Mucosa of stomach (tissue), 1 donor: ENCODE data around the gene EYA2.

Experiments
- H3K27me3 ChIP-seq: one replicate; pipeline ENCODE4 v1.7.0; 2013; ENCODE audit warnings: mild to moderate bottlenecking, low read length; ENCODE audit not compliant: control insufficient read depth, insufficient read depth
- H3K36me3 ChIP-seq: one replicate; pipeline ENCODE4 v1.7.0; 2013; ENCODE audit warnings: low read length; ENCODE audit not compliant: control insufficient read depth, insufficient read depth
- H3K4me1 ChIP-seq: one replicate; pipeline ENCODE4 v1.7.0; 2013; ENCODE audit warnings: mild to moderate bottlenecking, low read length; ENCODE audit not compliant: control insufficient read depth, insufficient read depth
- H3K4me3 ChIP-seq: one replicate; pipeline ENCODE4 v1.7.0; 2013; ENCODE audit warnings: low read length
- H3K9ac ChIP-seq: one replicate; pipeline ENCODE4 v1.7.0; 2013; ENCODE audit warnings: mild to moderate bottlenecking, low read length, moderate library complexity
- H3K9me3 ChIP-seq: one replicate; pipeline ENCODE4 v1.7.0; 2013; ENCODE audit warnings: mild to moderate bottlenecking, low read length, moderate library complexity; ENCODE audit not compliant: control insufficient read depth
- donor health status: Pancreatic carcinoma.

EYA2 gene

DNA sequence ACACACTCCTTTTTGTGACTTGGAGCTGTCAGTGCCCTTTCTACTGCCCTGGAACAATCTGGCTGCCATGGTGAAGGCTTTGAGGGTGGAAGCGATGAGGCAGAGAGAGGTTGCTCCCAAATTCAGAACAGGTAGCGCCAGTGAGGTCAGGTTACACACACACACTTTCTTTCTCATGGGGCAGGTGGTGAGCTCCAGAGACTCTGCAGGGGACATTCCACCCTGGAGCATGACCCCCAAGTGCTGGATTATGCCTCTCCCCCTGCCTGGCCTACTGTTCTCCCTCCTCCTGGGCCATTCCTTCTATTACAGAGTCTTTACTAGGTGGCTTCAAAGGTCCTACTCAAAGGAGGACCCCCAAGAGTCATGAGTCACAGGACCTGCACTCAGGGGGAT is 98.0 kb downstream of the EYA2 start:
- no peak overlapping the region for H3K9ac ChIP-seq
- no peaks in the 10 kb centered on the region for H3K27me3 ChIP-seq
- peaks cover 34% of the 10 kb centered on the region for H3K4me1 ChIP-seq
- no peak overlapping the region for H3K4me3 ChIP-seq
- H3K36me3 ChIP-seq, result no peaks in the 10 kb centered on the region
- H3K9me3 ChIP-seq, result no peaks in the 10 kb centered on the region

DNA sequence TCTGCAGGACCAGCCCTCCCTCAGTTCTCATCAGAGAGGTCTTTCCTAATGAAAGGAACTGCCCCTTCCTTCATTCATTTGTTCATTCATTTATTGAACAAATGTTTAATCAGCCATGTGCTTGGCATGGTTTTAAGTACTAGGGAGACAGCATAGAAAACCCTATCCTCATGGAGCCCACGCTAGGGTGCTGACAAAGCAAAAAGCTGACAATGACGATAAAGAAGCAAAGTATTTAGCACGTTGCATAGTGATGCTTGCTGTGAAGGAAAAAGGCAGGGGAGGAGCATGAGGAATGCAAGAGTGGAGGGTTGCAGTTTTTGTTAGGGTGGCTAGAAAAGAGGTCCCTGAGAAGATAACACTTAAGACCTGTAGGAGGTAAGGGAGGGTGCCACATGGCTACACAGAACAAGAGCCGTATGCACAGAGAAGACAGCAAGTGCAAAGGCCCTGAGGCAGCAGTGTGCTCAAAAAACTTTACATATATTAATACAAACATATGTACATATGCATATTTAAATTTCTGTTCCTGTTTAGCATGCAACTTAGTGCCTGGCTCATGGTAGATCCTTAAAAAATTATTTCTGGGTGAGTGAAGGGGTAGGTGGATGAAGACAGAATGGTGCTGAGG is 98.9 kb downstream of the EYA2 start:
- no peaks in the 10 kb centered on the region for H3K36me3 ChIP-seq
- peaks cover 44% of the 10 kb centered on the region for H3K4me1 ChIP-seq
- H3K9ac ChIP-seq, result no peak overlapping the region
- no peaks in the 10 kb centered on the region for H3K9me3 ChIP-seq
- H3K27me3 ChIP-seq, result no peaks in the 10 kb centered on the region
- no peak overlapping the region for H3K4me3 ChIP-seq

DNA sequence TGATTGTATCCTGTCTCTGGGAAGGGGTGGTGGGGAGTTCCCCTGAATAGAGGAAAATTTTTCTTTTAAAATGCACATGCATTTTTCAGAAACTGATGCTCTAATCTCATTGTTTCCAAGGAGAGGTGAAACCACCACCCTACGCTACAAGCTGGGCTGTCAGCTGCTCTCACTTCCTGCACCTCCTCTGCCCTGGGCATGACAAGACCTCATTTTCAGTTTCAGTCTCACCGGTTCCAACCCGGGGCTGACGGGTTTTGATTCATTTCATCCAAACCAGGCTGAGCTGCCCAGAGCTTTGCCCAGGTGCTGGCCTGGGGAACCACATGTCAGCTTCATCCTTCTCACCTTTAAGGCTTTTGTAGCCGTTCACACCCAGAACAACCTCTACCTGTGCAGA is 99.7 kb downstream of the EYA2 start:
- no peak overlapping the region for H3K4me3 ChIP-seq
- no peaks in the 10 kb centered on the region for H3K27me3 ChIP-seq
- peaks cover 44% of the 10 kb centered on the region for H3K4me1 ChIP-seq
- no peaks in the 10 kb centered on the region for H3K9me3 ChIP-seq
- H3K9ac ChIP-seq, result no peak overlapping the region
- H3K36me3 ChIP-seq, result no peaks in the 10 kb centered on the region

DNA sequence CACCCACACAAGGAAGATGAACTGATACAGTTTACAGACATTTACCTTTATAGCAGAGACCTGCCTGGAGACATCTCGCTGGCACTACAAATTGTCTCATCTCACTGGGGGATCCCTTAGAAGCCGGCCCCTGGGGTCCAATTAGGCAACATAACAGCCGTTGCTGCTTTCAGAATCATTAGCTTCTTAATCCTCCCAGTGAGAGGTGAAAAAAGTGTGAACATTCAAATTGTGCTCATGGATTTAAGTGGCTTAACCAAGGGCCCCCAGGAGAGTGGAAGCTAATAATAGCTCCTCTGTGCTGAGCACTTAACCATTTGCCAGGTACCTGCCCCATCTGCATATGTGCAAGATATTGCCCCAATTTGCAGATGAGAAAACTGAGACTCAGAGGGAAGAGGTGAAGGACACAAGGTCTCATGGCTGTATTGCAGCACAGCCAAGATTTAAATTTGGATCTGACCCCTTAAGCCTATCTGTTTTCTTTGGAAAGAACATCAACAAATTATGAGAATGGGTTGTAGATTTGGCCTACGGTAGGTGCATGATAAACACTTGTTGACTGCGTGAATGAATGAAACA is 101.0 kb downstream of the EYA2 start:
- Histone ChIP-seq H3K27me3 (no peaks in the 10 kb centered on the region), H3K4me1 (peaks cover 35% of the 10 kb centered on the region), H3K9me3 (no peaks in the 10 kb centered on the region), H3K4me3 (no peak overlapping the region), H3K36me3 (no peaks in the 10 kb centered on the region), H3K9ac (no peak overlapping the region)

DNA sequence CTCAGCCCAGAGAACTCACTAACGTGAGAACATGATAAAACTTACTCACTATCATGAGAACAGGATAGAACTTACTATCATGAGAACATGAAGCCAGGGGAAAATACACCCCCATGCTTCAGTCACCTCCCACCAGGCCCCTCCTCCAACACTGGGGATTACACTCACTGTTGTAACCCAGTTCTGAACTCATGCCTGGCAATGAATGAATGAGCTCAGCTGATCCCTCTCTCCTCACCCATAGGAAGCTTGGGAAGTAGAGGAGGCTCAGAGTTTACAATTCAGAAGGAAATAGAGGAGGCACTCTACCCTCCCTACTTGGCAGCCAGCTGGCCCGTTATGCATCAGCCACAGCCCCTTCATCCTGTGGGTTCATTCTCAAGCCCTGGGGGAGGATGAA is 102.5 kb downstream of the EYA2 start:
- Histone ChIP-seq H3K27me3 (no peaks in the 10 kb centered on the region), H3K9me3 (no peaks in the 10 kb centered on the region), H3K4me1 (peaks cover 27% of the 10 kb centered on the region), H3K9ac (no peak overlapping the region), H3K4me3 (no peak overlapping the region), H3K36me3 (no peaks in the 10 kb centered on the region)

DNA sequence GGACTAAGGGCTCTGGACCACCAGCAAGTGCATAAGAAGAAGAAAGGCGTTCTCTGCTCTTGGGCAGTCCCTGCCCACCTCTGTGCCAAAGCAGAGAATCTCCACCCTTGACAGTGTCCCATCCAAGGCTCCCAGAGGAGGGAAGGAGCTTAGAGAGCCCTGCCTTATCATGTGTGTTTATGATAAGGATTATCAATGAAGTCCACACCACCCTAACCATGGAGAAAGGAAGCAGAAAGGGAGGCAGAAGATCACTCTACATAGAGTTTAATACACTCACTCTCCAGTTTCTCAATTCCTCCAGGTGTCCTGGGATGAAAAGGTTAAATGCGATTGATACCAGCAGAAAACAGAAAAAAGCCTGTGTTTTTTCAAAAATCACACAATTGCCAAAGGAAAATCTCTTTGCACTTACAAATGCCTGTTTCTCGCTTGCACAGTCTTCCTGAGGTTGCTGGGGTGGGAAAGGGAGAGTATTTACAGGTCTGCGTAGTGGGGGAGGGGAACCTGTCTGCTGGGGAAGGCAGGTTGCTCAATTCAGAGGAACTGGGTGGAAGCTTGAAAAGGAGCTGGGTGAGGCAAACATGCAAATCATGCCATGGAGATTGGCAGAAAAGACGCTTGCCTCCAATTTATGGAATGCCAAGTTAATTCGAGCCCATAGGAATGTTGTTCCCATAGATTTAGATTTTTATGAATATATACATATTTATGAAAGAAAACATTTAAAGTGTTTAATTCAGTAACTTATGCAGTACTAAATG is 104.0 kb downstream of the EYA2 start:
- H3K9ac ChIP-seq, result no peak overlapping the region
- no peaks in the 10 kb centered on the region for H3K27me3 ChIP-seq
- no peaks in the 10 kb centered on the region for H3K9me3 ChIP-seq
- no peaks in the 10 kb centered on the region for H3K36me3 ChIP-seq
- H3K4me3 ChIP-seq, result no peak overlapping the region
- peaks cover 27% of the 10 kb centered on the region for H3K4me1 ChIP-seq

DNA sequence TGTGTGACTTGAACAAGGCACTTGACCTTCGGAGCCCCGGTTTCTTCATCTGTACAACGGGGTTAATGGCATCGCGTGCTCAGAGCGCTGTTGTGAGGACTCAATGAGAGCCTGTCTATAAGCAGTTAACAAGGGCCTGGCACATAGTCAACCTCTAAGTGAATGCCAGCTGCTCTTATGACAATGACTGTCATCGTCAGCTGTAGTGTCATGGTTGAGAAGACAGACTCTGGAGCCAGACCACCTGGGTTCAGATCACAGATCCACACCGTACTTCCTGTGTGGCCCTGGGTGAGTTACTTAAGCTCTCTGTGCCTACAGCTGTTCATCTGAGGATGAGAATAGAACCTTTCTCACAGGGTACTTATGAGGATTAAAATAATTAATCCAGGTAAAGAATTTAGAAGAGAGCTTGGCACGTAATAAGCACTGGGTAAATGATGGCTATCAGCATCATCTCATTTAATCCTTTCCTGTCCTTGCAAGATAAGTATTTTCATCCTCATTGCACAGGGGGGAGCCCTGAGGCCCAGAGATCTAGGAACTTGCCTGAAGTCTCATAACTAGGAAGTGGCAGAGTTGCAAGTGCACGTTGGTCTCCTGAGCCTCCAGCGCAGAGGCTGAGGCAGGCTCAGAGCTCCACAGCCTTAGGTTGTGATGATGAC is 105.3 kb downstream of the EYA2 start:
- no peaks in the 10 kb centered on the region for H3K36me3 ChIP-seq
- H3K27me3 ChIP-seq, result no peaks in the 10 kb centered on the region
- no peak overlapping the region for H3K4me3 ChIP-seq
- peaks cover 23% of the 10 kb centered on the region for H3K4me1 ChIP-seq
- no peak overlapping the region for H3K9ac ChIP-seq
- no peaks in the 10 kb centered on the region for H3K9me3 ChIP-seq

DNA sequence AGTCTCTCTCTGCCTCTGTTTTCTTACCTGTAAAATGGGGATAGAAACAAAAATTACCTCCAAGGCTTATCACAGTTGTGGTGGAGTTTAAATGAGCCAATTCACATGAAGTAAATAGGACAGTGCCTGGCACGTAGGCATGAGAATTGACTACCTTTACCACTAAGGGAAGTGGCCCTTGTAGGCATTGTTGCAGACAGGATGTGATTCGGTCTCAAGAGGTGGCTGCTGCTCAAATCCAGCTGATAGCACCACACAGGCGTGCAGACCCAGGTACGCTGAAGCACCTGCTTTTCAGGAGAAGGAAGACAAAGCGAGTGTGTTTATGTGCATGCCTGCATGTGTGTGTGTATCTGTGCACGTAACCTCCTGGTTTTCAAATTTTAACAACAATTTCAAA is 108.6 kb downstream of the EYA2 start:
- no peak overlapping the region for H3K9ac ChIP-seq
- no peaks in the 10 kb centered on the region for H3K36me3 ChIP-seq
- no peaks in the 10 kb centered on the region for H3K9me3 ChIP-seq
- peaks cover 11% of the 10 kb centered on the region for H3K4me1 ChIP-seq
- H3K4me3 ChIP-seq, result no peak overlapping the region
- no peaks in the 10 kb centered on the region for H3K27me3 ChIP-seq

DNA sequence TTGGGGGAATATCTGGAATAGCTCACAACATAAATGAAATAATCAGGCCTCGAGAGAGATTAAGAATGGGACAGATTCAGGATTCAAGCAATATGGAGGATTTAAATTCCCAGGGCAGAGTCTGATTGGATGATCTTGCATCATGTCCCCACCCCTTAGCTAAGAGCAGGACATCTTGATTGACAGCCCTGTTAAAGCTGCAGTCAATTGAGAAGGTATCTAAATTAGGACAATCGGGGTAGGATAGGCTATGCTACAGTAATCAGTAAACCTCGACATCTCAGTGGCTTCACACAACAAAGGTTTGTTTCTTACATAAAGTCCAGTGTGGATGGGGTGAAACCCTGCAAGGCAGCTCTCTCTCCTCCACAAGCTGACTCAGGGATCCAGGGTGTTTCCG is 109.5 kb downstream of the EYA2 start:
- H3K36me3 ChIP-seq, result no peaks in the 10 kb centered on the region
- H3K27me3 ChIP-seq, result no peaks in the 10 kb centered on the region

DNA sequence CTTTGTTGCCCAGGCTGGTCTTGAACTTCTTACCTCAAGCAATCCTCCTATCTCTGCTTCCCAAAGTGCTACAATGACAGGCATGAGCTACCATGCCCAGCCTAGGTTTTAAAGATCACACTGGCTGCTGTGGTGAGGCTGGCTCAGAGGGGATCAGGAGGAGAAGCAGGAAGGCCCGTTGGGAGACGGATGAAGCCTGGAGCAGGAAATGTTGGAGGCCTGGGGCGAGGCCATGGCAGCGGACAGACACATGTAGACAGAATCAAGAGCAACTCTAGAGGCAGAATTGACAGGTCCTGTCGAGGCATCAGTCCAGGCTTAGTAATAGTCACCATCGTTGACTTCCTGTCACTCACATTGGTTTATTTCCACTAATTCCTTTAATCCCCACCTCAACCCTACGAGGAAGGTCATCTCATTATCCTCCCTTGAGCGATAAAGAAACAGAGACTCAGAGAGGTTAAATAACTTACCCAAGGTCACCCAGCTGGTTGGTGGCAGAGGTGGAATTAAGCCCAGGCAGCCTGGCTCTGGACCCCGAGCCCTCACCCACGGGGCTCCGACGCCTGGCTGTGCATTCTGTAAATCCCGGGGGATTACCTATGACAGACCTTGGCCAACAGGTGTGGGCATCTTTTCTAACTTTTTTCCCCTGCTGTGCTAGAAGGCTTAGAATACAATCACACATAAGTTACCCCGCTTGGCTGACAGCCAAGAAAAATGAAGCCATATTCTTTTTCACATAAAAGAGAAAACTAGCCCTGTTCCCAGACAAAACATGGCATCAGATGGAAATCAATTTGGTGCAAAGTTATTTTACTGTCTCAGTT is 113.4 kb downstream of the EYA2 start:
- H3K4me1 ChIP-seq, result no peaks in the 10 kb centered on the region
- no peak overlapping the region for H3K4me3 ChIP-seq
- H3K36me3 ChIP-seq, result no peaks in the 10 kb centered on the region
- H3K27me3 ChIP-seq, result no peaks in the 10 kb centered on the region
- no peak overlapping the region for H3K9ac ChIP-seq
- H3K9me3 ChIP-seq, result no peaks in the 10 kb centered on the region

More for the DNA sequence above, 109.5 kb downstream of the EYA2 start:
- H3K4me1 ChIP-seq, result peaks cover 3% of the 10 kb centered on the region
- H3K9ac ChIP-seq, result no peak overlapping the region
- no peaks in the 10 kb centered on the region for H3K9me3 ChIP-seq
- H3K4me3 ChIP-seq, result no peak overlapping the region

DNA sequence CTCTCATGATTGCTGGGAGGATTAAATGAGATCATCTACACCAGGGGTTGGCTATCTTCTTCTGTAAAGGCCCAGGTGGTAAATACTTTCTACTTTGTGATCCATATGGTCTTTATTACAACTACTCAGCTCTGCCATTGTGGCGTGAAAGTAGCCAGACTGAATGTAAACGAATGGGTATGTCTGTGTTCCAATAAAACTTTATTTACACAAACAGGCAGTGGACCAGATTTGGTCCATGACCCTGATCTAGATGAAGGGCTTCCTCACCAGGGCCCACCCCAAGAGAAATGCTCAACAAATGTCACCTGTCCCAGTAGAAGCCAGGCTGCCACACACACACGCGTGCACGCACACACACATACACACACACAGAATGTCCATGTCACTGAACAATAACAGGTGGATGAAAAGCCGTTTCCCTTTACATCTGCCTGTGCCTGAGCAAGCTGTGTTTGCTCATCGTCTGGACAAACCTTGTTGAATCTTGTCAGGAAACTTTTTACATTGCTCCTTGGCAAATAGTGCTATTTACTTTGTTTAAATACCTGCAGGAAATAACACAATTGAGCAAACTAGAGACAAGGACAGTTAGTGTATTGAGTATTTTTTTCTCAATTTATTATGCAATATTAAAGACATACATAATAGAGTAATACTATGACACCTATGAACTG is 114.3 kb downstream of the EYA2 start:
- no peaks in the 10 kb centered on the region for H3K4me1 ChIP-seq
- no peaks in the 10 kb centered on the region for H3K36me3 ChIP-seq
- no peak overlapping the region for H3K4me3 ChIP-seq
- no peak overlapping the region for H3K9ac ChIP-seq
- H3K9me3 ChIP-seq, result no peaks in the 10 kb centered on the region
- H3K27me3 ChIP-seq, result no peaks in the 10 kb centered on the region
